GM10248 (cell line): Measurements from ENCODE around the gene MYBPC3.

Experiments used
- CTCF ChIA-PET: fragments of 300-600 bp; sonication (Branson Sonifier 250); formaldehyde crosslinking; extraction: SDS; loops from one replicate; lab custom pipeline; 2021; ENCODE audit warnings: antibody characterized with exemption; lab: Yijun Ruan, JAX
- POLR2A ChIA-PET: fragments of 350-650 bp; sonication (Branson Sonifier 250); formaldehyde crosslinking; extraction: SDS; loops from one replicate; lab custom pipeline; 2020; ENCODE audit warnings: antibody characterized with exemption; lab: Yijun Ruan, JAX
- DNase-seq: peaks from one replicate; pipeline ENCODE4 v3.0.0; 2012; ENCODE audit errors: extremely low spot score
- CTCF ChIP-seq: IDR thresholded peaks from 2 replicates; pipeline ENCODE4 v1.5.1; 2012; ENCODE audit warnings: mild to moderate bottlenecking, low read depth; ENCODE audit errors: extremely low read depth, missing control alignments, control extremely low read depth

The MYBPC3 gene

GRCh38 chr11:47375020-47375419, 22.5 kb upstream of the MYBPC3 start:
- CTCF ChIA-PET: interaction anchor here (0.8 to 5.4 kb wide), 17 partner anchors 8 to 434 kb away, joined by 3 to 92 read pairs (median 5); partner anchors contain the start of genes PSMC3 and SLC39A13
- no peak for DNase-seq
- POLR2A ChIA-PET: no interaction called here
- no peak for TF ChIP-seq CTCF

GRCh38 chr11:47374720-47375019, 22.2 kb upstream of the MYBPC3 start:
- CTCF ChIA-PET: interaction anchor here (0.7 to 5.4 kb wide), 35 partner anchors 8 to 725 kb away, joined by 3 to 92 read pairs (median 4); partner anchors contain the start of genes MYBPC3, PSMC3 and SLC39A13
- POLR2A ChIA-PET: no interaction called here
- no peak for TF ChIP-seq CTCF
- no peak for DNase-seq

GRCh38 chr11:47373876-47374719, 21.6 kb upstream of the MYBPC3 start:
- ChIA-PET CTCF (interaction anchor here (0.7 to 5.4 kb wide), 41 partner anchors 9 to 726 kb away, joined by 3 to 92 read pairs (median 3); partner anchors contain the start of genes MYBPC3, PSMC3 and SLC39A13), POLR2A (no interaction called here)
- peak; percentile 84 for DNase-seq
- peak; percentile 98 for TF ChIP-seq CTCF

- CTCF ChIA-PET: interaction anchor here (0.9 to 5.4 kb wide), 11 partner anchors 13 to 100 kb away, joined by 3 to 92 read pairs (median 10); partner anchors contain the start of gene SLC39A13
- POLR2A ChIA-PET: no interaction called here
- no peak for DNase-seq
- TF ChIP-seq CTCF: no peak
These were observed 19.9 kb upstream of the MYBPC3 start for GRCh38 chr11:47372422-47372821.

- no peak for TF ChIP-seq CTCF
- ChIA-PET CTCF (interaction anchor here (0.8 to 1.3 kb wide), 5 partner anchors 10 to 43 kb away, joined by 3 to 4 read pairs (median 3); no protein-coding TSS in a partner anchor), POLR2A (no interaction called here)
- DNase-seq: no peak
These were observed 17.2 kb upstream of the MYBPC3 start for GRCh38 chr11:47369676-47370075.

- TF ChIP-seq CTCF: no peak
- ChIA-PET CTCF (no interaction called here), POLR2A (no interaction called here)
- no peak for DNase-seq
These were observed 13.6 kb upstream of the MYBPC3 start for GRCh38 chr11:47366020-47366490.
